ENCODE measurements around the gene MON2. TPM values are rescaled to one million over a fixed set of nuclear protein-coding genes. Genes with fewer than 3 reads are reported as not detected.

MON2 gene
- total RNA-seq, 1 donor from 2014 or later = 16.9 TPM

- DNase-seq (ENCODE audit: low read depth) = no peak
- no peaks in the 10 kb centered on the region for H3K36me3 ChIP-seq (ENCODE audit: control insufficient read depth, insufficient read depth, low read length)
- peak; percentile 63 for TF ChIP-seq CTCF (IDR thresholded peaks at IDR 0.05; ENCODE audit: insufficient read depth, low read length, poor library complexity, severe bottlenecking)
Measured at GRCh38 chr12:62631471-62632410, 165.1 kb downstream of the MON2 start.

GRCh38 chr12:62632411-62632918 is 165.8 kb downstream of the MON2 start:
- peak overlapping the region; percentile 45 for H3K4me3 ChIP-seq (ENCODE audit: low read depth, low read length)
- DNase-seq (ENCODE audit: low read depth) = no peak
- H3K36me3 ChIP-seq (ENCODE audit: control insufficient read depth, insufficient read depth, low read length) = no peaks in the 10 kb centered on the region
- no peaks in the 10 kb centered on the region for H3K27me3 ChIP-seq (ENCODE audit: control insufficient read depth, insufficient read depth, low read length)
- TF ChIP-seq CTCF (IDR thresholded peaks at IDR 0.05; ENCODE audit: insufficient read depth, low read length, poor library complexity, severe bottlenecking) = no peak

More at GRCh38 chr12:62631471-62632410, 165.1 kb downstream of the MON2 start:
- Histone ChIP-seq H3K27me3 (ENCODE audit: control insufficient read depth, insufficient read depth, low read length) (no peaks in the 10 kb centered on the region), H3K4me3 (ENCODE audit: low read depth, low read length) (peak overlapping the region; percentile 45)

GRCh38 chr12:62635649-62636048 is 169.0 kb downstream of the MON2 start:
- Histone ChIP-seq H3K36me3 (ENCODE audit: control insufficient read depth, insufficient read depth, low read length) (no peaks in the 10 kb centered on the region), H3K4me3 (ENCODE audit: low read depth, low read length) (no peak overlapping the region), H3K27me3 (ENCODE audit: control insufficient read depth, insufficient read depth, low read length) (no peaks in the 10 kb centered on the region)
- no peak for TF ChIP-seq CTCF (IDR thresholded peaks at IDR 0.05; ENCODE audit: insufficient read depth, low read length, poor library complexity, severe bottlenecking)
- DNase-seq (ENCODE audit: low read depth) = no peak

- H3K4me3 ChIP-seq (ENCODE audit: low read depth, low read length) = no peak overlapping the region
- no peaks in the 10 kb centered on the region for H3K36me3 ChIP-seq (ENCODE audit: control insufficient read depth, insufficient read depth, low read length)
- H3K27me3 ChIP-seq (ENCODE audit: control insufficient read depth, insufficient read depth, low read length) = no peaks in the 10 kb centered on the region
- no peak for TF ChIP-seq CTCF (IDR thresholded peaks at IDR 0.05; ENCODE audit: insufficient read depth, low read length, poor library complexity, severe bottlenecking)
- no peak for DNase-seq (ENCODE audit: low read depth)
Measured at GRCh38 chr12:62637679-62638078, 171.1 kb downstream of the MON2 start.

GRCh38 chr12:62640910-62641448 is 174.4 kb downstream of the MON2 start:
- peak; percentile 29 for DNase-seq (ENCODE audit: low read depth)
- TF ChIP-seq CTCF (IDR thresholded peaks at IDR 0.05; ENCODE audit: insufficient read depth, low read length, poor library complexity, severe bottlenecking) = no peak
- H3K36me3 ChIP-seq (ENCODE audit: control insufficient read depth, insufficient read depth, low read length) = no peaks in the 10 kb centered on the region
- no peak overlapping the region for H3K4me3 ChIP-seq (ENCODE audit: low read depth, low read length)
- no peaks in the 10 kb centered on the region for H3K27me3 ChIP-seq (ENCODE audit: control insufficient read depth, insufficient read depth, low read length)
